Fibroblast of skin of left biceps (primary cell): ENCODE measurements around the gene UGT2B10.
"Not testable (repeated sequence)": the region's sequence is repeated elsewhere in the genome, so short reads cannot be mapped to it uniquely, and the experiment has no call there.

Experiments used
- DNase-seq, 2 experiments: peaks; one replicate each; pipeline ENCODE4 v3.0.0-alpha.2; 2013; ENCODE audit warnings: low read depth in 2 of 2

The UGT2B10 gene

GRCh38 chr4:68815617-68816409, at the start of gene UGT2B10:
Gene UGT2B10 (plus strand): TSS chr4:68815994. CDS start chr4:68816020, 26 bp downstream.
- DNase-seq, result not testable (repeated sequence)

GRCh38 chr4:68771836-68772235, 44.0 kb upstream of the UGT2B10 start:
- not testable (repeated sequence) for DNase-seq

- no peak for DNase-seq
Measured at GRCh38 chr4:68773699-68774098, 42.1 kb upstream of the UGT2B10 start.

GRCh38 chr4:68780232-68780631, 35.6 kb upstream of the UGT2B10 start:
- DNase-seq, result no peak

DNA sequence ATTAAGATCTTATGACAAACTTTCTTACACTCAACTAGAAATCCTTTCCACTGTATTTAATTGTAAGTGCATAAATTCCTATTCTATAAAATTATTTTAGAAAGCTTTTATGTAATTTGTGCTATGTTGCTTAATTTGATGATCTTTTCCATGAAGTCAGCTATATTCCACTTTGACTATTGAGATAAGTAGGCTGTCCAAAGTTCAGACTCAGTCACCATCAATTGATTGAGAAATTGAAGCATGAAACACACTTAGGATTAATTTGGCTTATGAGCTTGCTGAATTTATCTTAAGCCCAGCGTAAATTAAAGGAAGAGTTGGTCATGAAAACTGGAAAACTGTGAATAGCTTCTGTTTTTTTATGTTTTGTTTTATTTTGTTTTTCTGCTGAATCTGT, 18.7 kb upstream of the UGT2B10 start:
- DNase-seq, result no peak

- DNase-seq, result no peak
Measured at GRCh38 chr4:68797618-68798017, 18.2 kb upstream of the UGT2B10 start.

GRCh38 chr4:68803013-68803412, 12.8 kb upstream of the UGT2B10 start:
- no peak for DNase-seq

GRCh38 chr4:68808060-68808459, 7.7 kb upstream of the UGT2B10 start:
- no peak for DNase-seq

- DNase-seq, result no peak
Measured at GRCh38 chr4:68810919-68811318, 4.9 kb upstream of the UGT2B10 start.

GRCh38 chr4:68816410-68817265, 844 bp downstream of the UGT2B10 start:
- not testable (repeated sequence) for DNase-seq

DNA sequence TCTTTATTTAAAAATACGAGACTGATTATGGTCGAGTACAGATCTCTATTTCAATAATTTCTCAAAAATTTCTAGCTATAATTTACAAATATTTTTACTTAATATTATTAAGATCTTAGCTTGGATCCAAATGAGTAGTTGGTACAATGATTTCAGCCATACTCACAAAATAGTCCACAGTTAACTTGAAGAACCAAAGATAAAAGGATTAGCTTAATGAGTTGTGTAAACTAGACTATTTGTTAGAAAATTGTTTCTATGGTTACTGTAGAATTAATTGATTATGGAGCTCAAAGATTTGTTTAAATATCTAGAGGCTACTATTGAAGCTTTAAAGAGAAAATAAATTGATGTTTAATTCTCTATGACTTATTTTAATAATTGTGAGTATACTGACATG, 1.6 kb downstream of the UGT2B10 start:
- no peak for DNase-seq

DNA sequence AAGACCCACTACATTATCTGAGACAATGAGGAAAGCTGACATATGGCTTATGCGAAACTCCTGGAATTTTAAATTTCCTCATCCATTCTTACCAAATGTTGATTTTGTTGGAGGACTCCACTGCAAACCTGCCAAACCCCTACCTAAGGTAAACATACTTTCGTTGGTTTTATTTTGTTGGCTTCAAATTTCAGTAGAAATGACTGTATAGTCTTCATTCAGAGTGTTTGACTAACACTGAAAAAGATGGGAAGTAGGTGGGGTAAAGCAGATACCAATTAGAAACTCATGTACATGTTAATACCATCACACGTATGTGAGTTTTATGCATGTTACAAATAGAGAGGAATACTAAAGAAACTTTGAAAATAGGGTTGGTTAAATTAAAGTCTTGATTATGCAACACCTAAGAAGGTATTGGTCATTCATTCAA, 2.3 kb downstream of the UGT2B10 start:
- not testable (repeated sequence) for DNase-seq

GRCh38 chr4:68831642-68832041, 15.8 kb downstream of the UGT2B10 start:
- DNase-seq, result no peak

DNA sequence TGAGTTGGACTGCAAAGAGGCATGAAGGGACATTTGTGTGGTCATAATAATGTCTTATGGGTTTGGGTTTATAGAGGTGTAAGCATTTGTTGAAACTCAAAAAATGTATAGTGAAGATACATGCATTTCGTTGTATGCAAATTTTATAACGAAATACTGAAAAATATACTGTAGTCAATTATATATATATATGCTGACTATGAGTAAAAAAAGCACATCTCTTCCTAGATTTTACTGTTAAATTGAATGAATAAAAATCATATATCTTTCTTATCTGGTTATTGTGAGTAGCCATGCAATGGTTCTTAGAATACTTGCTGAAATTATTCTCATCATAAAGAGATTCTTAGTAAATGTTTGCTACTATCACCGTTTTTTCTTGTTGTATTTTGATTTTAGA, 34.5 kb downstream of the UGT2B10 start:
- no peak for DNase-seq

DNA sequence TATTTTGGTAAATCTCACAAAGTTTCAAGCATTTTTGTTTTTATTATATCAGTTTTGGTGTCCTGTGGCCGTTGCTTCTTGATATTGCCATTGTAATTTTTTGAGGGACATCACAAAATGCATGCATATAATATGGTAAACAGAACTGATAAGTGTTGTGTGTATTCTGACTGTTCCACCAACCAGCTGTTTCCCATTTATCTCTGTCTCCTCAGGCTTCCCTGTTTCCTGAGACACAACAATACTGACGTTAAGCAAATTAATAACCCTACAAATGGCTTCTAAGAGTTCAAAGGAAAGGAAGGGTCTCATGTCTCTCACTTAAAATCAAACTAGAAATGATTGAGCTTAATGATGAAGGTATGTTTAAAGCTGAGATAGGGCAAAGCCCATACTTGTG, 40.0 kb downstream of the UGT2B10 start:
- no peak for DNase-seq

- no peak for DNase-seq
Measured at GRCh38 chr4:68858039-68858438, 42.2 kb downstream of the UGT2B10 start.

- no peak for DNase-seq
Measured at GRCh38 chr4:68859655-68860054, 43.9 kb downstream of the UGT2B10 start.

DNA sequence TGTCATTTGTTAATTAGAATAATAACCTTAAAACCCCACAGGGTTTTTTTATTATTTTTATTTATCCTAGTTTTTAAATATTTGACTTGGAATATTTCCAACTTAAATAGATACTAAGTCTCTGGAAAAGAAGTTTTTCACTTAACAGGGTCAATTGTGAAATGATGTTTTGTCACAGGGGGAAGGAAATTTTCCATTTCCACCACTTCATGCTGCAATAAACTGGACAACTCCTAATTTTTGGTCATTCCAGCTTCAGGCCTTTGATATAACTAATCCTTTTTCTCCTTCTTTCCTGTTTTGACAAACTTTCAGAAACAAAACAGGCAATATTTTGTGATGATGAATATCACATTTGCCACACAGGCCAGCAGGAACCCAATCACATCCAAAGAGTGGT, 45.3 kb downstream of the UGT2B10 start:
- no peak for DNase-seq

- no peak for DNase-seq
Measured at GRCh38 chr4:68864438-68865187, 48.8 kb downstream of the UGT2B10 start.

- DNase-seq, result no peak
Measured at GRCh38 chr4:68865188-68865638, 49.4 kb downstream of the UGT2B10 start.

DNA sequence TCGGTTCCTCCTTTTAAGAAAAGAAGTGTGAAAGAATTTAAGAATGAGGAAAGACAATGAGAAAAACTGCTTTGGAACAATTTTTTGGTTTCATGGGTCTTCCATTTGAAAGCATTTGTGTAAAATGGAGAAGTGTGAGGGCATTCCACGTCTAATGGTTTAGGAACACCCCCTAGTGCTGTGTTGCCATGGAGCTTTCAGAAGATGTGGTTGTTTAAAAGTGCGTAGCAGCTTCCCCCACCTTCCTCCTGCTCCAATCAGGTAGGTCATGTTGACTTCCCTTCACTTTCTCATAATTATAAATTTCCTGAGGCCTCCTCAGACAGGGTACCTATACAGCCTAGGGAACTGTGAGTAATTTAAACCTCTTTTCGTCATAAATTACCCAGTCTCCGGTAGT, 50.0 kb downstream of the UGT2B10 start:
- DNase-seq, result no peak

DNA sequence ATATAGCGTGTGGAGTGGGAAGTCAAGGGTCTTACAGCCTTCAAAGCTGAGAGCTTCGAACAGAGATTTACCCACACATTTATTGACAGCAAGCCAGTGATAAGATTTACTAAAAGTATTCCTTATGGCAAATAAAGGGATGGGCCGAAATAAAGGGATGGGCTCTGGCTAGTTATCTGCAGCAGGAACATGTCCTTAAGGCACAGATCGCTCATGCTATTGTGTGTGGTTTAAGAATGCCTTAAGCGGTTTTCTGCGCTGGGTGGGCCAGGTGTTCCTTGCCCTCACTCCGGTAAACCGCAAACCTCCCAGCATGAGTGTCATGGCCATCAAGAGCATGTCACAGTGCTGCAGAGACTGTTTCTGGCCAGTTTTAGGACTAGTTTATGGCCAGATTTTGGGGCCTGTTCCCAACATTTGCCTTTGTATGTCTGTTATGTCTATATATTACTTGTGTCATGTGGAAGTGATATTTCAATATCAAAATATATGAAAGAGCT, 53.5 kb downstream of the UGT2B10 start:
- DNase-seq, result no peak
